GM13977 (cell line): ENCODE data around the gene FAM181B.
A peak's percentile ranks its signal among the peaks of the same experiment; 100 is the strongest.

ENCODE experiments used
- DNase-seq: peaks from one replicate; pipeline ENCODE4 v3.0.0; 2012; ENCODE audit warnings: low spot score
- CTCF ChIP-seq: IDR thresholded peaks from 2 replicates; pipeline ENCODE4 v1.5.1; 2012; ENCODE audit warnings: mild to moderate bottlenecking, control low read depth; ENCODE audit not compliant: insufficient read depth; ENCODE audit errors: extremely low read depth, missing control alignments
- in situ Hi-C: fragments of 300-500 bp; cut with MboI; formaldehyde crosslinking; loops from one replicate; pipeline ENCODE4 v1.12.0; 2022; ENCODE audit warnings: low sequenced_read_pairs, low pct_unique_long_range_greater_than_20kb, mixed read lengths, inconsistent platforms; ENCODE audit not compliant: unreplicated experiment

Gene FAM181B

GRCh38 chr11:82738091-82738490 lies 4.4 kb upstream of the FAM181B start:
- no peak for TF ChIP-seq CTCF
- no peak for DNase-seq
- in situ Hi-C loops, result no loop called here

- DNase-seq, result no peak
- in situ Hi-C loops, result no loop called here
- no peak for TF ChIP-seq CTCF
These were observed 436 bp upstream of the FAM181B start for GRCh38 chr11:82734120-82734479.

- in situ Hi-C loops, result no loop called here
- TF ChIP-seq CTCF, result no peak
- DNase-seq, result peak; percentile 53
These were observed 775 bp downstream of the FAM181B start for GRCh38 chr11:82732734-82733443.

- DNase-seq, result no peak
- in situ Hi-C loops, result no loop called here
- no peak for TF ChIP-seq CTCF
These were observed 1.3 kb downstream of the FAM181B start for GRCh38 chr11:82732348-82732733.

- in situ Hi-C loops, result no loop called here
- TF ChIP-seq CTCF, result no peak
These were observed 1.9 kb downstream of the FAM181B start for GRCh38 chr11:82731691-82732277.

GRCh38 chr11:82730754-82731153 lies 2.9 kb downstream of the FAM181B start:
- no peak for DNase-seq
- in situ Hi-C loops, result no loop called here
- TF ChIP-seq CTCF, result no peak

More at GRCh38 chr11:82731691-82732277, 1.9 kb downstream of the FAM181B start:
- DNase-seq, result no peak
